GM19239 (cell line): ENCODE measurements around the gene SLC66A3.

Source experiments
- DNase-seq: peaks from one replicate; pipeline ENCODE4 v3.0.0; 2011; ENCODE audit warnings: low spot score; ENCODE audit not compliant: insufficient read length
- FAIRE-seq: peaks from 2 replicates; lab custom pipeline; 2011; peaks lifted over from hg19 to GRCh38; lab: Jason Lieb, UNC

The SLC66A3 gene

GRCh38 chr2:11155381-11156035 lies at the start of gene SLC66A3:
TSS of gene SLC66A3 (plus strand) at chr2:11155467. CDS start at chr2:11155547, 80 bp downstream.
- DNase-seq (peak; percentile 85), FAIRE-seq (peak; percentile 58)

- DNase-seq (no peak), FAIRE-seq (no peak)
These were observed 46.3 kb upstream of the SLC66A3 start for GRCh38 chr2:11109002-11109401.

GRCh38 chr2:11112870-11113428 lies 42.3 kb upstream of the SLC66A3 start:
- no peak for DNase-seq
- no peak for FAIRE-seq

- FAIRE-seq, result no peak
- no peak for DNase-seq
These were observed 37.5 kb upstream of the SLC66A3 start for GRCh38 chr2:11117776-11118175.

- DNase-seq (no peak), FAIRE-seq (no peak)
These were observed 36.5 kb upstream of the SLC66A3 start for GRCh38 chr2:11118761-11119160.

GRCh38 chr2:11121099-11121822 lies 34.0 kb upstream of the SLC66A3 start:
- DNase-seq (no peak), FAIRE-seq (no peak)

- no peak for DNase-seq
- FAIRE-seq, result no peak
These were observed 33.5 kb upstream of the SLC66A3 start for GRCh38 chr2:11121823-11122155.

- no peak for FAIRE-seq
- DNase-seq, result no peak
These were observed 32.9 kb upstream of the SLC66A3 start for GRCh38 chr2:11122380-11122779.

GRCh38 chr2:11123001-11123809 lies 32.1 kb upstream of the SLC66A3 start:
- DNase-seq (no peak), FAIRE-seq (no peak)

GRCh38 chr2:11123856-11124759 lies 31.2 kb upstream of the SLC66A3 start:
- DNase-seq (peak; percentile 46), FAIRE-seq (no peak)

- no peak for FAIRE-seq
- DNase-seq, result no peak
These were observed 30.6 kb upstream of the SLC66A3 start for GRCh38 chr2:11124760-11125068.

- no peak for DNase-seq
- no peak for FAIRE-seq
These were observed 27.5 kb upstream of the SLC66A3 start for GRCh38 chr2:11127761-11128160.

GRCh38 chr2:11128243-11128951 lies 26.9 kb upstream of the SLC66A3 start:
- no peak for FAIRE-seq
- no peak for DNase-seq

- FAIRE-seq (no peak), DNase-seq (peak; percentile 53)
These were observed 25.4 kb upstream of the SLC66A3 start for GRCh38 chr2:11129598-11130449.

- no peak for FAIRE-seq
- DNase-seq, result no peak
These were observed 23.9 kb upstream of the SLC66A3 start for GRCh38 chr2:11131166-11131920.

- DNase-seq (no peak), FAIRE-seq (no peak)
These were observed 23.1 kb upstream of the SLC66A3 start for GRCh38 chr2:11132036-11132671.

- DNase-seq, result no peak
- FAIRE-seq, result no peak
These were observed 21.9 kb upstream of the SLC66A3 start for GRCh38 chr2:11133238-11133935.
